HepG2 (cell line): ENCODE measurements around the gene KCNAB2. TPM values are rescaled to one million over a fixed set of nuclear protein-coding genes. Genes with fewer than 3 reads are reported as not detected.

Experiments
- ATAC-seq: fragments of 200-7000 bp; cut with Tn5 transposase; 3 replicates; pipeline ENCODE4 v1.9.1; 2020; ENCODE audit warnings: mild to moderate bottlenecking, moderate library complexity
- BruUV-seq: library from RNA; stranded (reverse); fragments of 400-500 nt; replicated peaks from 2 replicates; lab custom pipeline; 2021; lab: Mats Ljungman, UMichigan
- CTCF ChIA-PET: fragments of 300-600 bp; formaldehyde crosslinking; extraction: SDS; loops from one replicate; lab custom pipeline; 2021; ENCODE audit warnings: low total read pairs, inconsistent platforms, low intra/inter-chr PET ratio; lab: Yijun Ruan, JAX
- POLR2A ChIA-PET: fragments of 350-600 bp; sonication (Branson Sonifier 250); formaldehyde crosslinking; loops from one replicate; lab custom pipeline; 2020; ENCODE audit warnings: antibody characterized with exemption, inconsistent platforms; lab: Yijun Ruan, JAX
- DNase-seq: peaks from one replicate; pipeline ENCODE4 v3.0.0-alpha.2; 2015; ENCODE audit warnings: low spot score
- FAIRE-seq: peaks from 3 replicates; lab custom pipeline; 2011; peaks lifted over from hg19 to GRCh38; lab: Jason Lieb, UNC
- H2AFZ ChIP-seq: one replicate; pipeline ENCODE4 v1.6.1; 2011; ENCODE audit warnings: low read length, inconsistent platforms
- H3K27ac ChIP-seq: fragments of 300-600 bp; 3 replicates; pipeline ENCODE4 v1.8.0; 2011; ENCODE audit warnings: mixed run types, mild to moderate bottlenecking, mixed read lengths, low read length, inconsistent platforms; ENCODE audit not compliant: insufficient read depth; ENCODE audit errors: extremely low read length
- H3K27me3 ChIP-seq, 2 experiments: fragments of 200-600 bp in 1 of 2; 2 replicates in 1 of 2; 3 replicates in 1 of 2; pipeline versions ENCODE4 v1.6.0 to v1.8.0; 2011; ENCODE audit warnings: low read length in 2 of 2, mild to moderate bottlenecking in 2 of 2, moderate library complexity in 2 of 2, inconsistent platforms in 1 of 2; ENCODE audit not compliant: insufficient read depth in 2 of 2, control insufficient read depth in 1 of 2
- H3K36me3 ChIP-seq, 2 experiments: fragments of 200-600 bp in 1 of 2; replicated peaks in 1 of 2; 2 replicates in 1 of 2; 3 replicates in 1 of 2; pipeline versions ENCODE4 v1.5.1 to v1.8.0; 2011; ENCODE audit warnings: low read length in 2 of 2, inconsistent platforms in 1 of 2; ENCODE audit not compliant: insufficient read depth in 2 of 2, control insufficient read depth in 1 of 2
- H3K4me1 ChIP-seq: 2 replicates; pipeline ENCODE4 v1.5.1; 2012; ENCODE audit warnings: low read length, inconsistent platforms; ENCODE audit not compliant: insufficient read depth
- H3K4me2 ChIP-seq: 2 replicates; pipeline ENCODE4 v1.6.0; 2011; ENCODE audit warnings: low read depth, low read length, inconsistent platforms
- H3K4me3 ChIP-seq, 3 experiments: fragments of 200-600 bp in 1 of 3; sonication (generic), shearing (Covaris generic) in 1 of 3; replicated peaks in 1 of 3; 2 replicates each; pipeline ENCODE4 v1.5.1; 2011 to 2016; ENCODE audit warnings: low read length in 3 of 3, inconsistent platforms in 2 of 3, low read depth in 2 of 3, mild to moderate bottlenecking in 2 of 3, control low read depth in 1 of 3, mixed read lengths in 1 of 3; ENCODE audit not compliant: insufficient read depth in 1 of 3
- H3K79me2 ChIP-seq: one replicate; pipeline ENCODE4 v1.6.1; 2011; ENCODE audit warnings: low read length, inconsistent platforms; ENCODE audit not compliant: insufficient read depth
- H3K9ac ChIP-seq: 2 replicates; pipeline ENCODE4 v1.6.0; 2011; ENCODE audit warnings: mild to moderate bottlenecking, low read depth, low read length, inconsistent platforms; ENCODE audit not compliant: insufficient read depth
- H3K9me3 ChIP-seq: 2 replicates; pipeline ENCODE4 v1.5.1; 2012; ENCODE audit warnings: mild to moderate bottlenecking, low read length
- H4K20me1 ChIP-seq: 2 replicates; pipeline ENCODE4 v1.6.0; 2011; ENCODE audit warnings: inconsistent platforms, mild to moderate bottlenecking, low read length, moderate library complexity; ENCODE audit not compliant: insufficient read depth
- ATF7 ChIP-seq, 2 experiments: fragments of 450-650 bp in 1 of 2; sonication (generic) in 1 of 2; formaldehyde crosslinking in 1 of 2; IDR thresholded peaks; 2 replicates each; pipeline versions ENCODE4 v1.4.0 to v1.6.1; 2016 to 2020; ENCODE audit warnings: antibody characterized with exemption in 1 of 2, mild to moderate bottlenecking in 1 of 2, missing genetic modification reagents in 1 of 2
- RAD51 ChIP-seq: fragments of 450-650 bp; IDR thresholded peaks from 2 replicates; pipeline ENCODE4 v1.6.1; 2016; ENCODE audit warnings: borderline replicate concordance
- TOPORS ChIP-seq: sonication (generic); formaldehyde crosslinking; IDR thresholded peaks from 2 replicates; pipeline ENCODE4 v1.8.0; 2023; ENCODE audit warnings: mild to moderate bottlenecking, missing genetic modification reagents
- ZFX ChIP-seq: sonication (generic); formaldehyde crosslinking; IDR thresholded peaks from 2 replicates; pipeline ENCODE4 v1.4.0; 2020; ENCODE audit warnings: mild to moderate bottlenecking, low read depth, missing genetic modification reagents, moderate library complexity
- ZKSCAN1 ChIP-seq: fragments of 150-350 bp; IDR thresholded peaks from 2 replicates; pipeline ENCODE4 v1.6.1; 2014; ENCODE audit warnings: low read length
- ZNF207 ChIP-seq: fragments of 450-650 bp; IDR thresholded peaks from 2 replicates; pipeline ENCODE4 v1.6.1; 2016; ENCODE audit warnings: antibody characterized with exemption, borderline replicate concordance
- ZNF460 ChIP-seq: sonication (generic); formaldehyde crosslinking; IDR thresholded peaks from 2 replicates; pipeline ENCODE4 v1.5.1; 2020; ENCODE audit warnings: missing genetic modification reagents, mild to moderate bottlenecking, borderline replicate concordance
- WGBS: methylation state at CpG from one replicate; pipeline ENCODE4 v1.1.6; 2017; ENCODE audit warnings: low lambda C conversion rate; 5-methylcytosine and 5-hydroxymethylcytosine counted together
- in situ Hi-C: cut with HindIII; loops from 2 replicates; pipeline ENCODE4 v1.10.0; 2017; ENCODE audit warnings: low pct_unique_long_range_greater_than_20kb; ENCODE audit not compliant: extremely low pct_ligation_motif_present
- intact Hi-C: fragments of 100-400 bp; cut with micrococcal nuclease; formaldehyde crosslinking; loops from one replicate; pipeline ENCODE4 v1.10.0; 2022; ENCODE audit not compliant: unreplicated experiment
- polyA plus RNA-seq, 8 experiments: library from polyadenylated mRNA; depleted of rRNA in 3 of 8; stranded (reverse) in 7 of 8; unstranded in 1 of 8; fragments of >200 nt; fragmentation: Illumina TruSeq in 4 of 8; extraction: Trizol in 4 of 8; gene quantifications; 2 replicates each; pipeline versions ENCODE4 v1.2.1 to v1.2.3, GENCODE V29; 2011 to 2016; ENCODE audit warnings: low read depth in 4 of 8, missing spikeins in 1 of 8, mixed read lengths in 1 of 8; ENCODE audit not compliant: insufficient read depth in 1 of 8
- total RNA-seq, 5 experiments: library from RNA; depleted of rRNA; stranded (reverse); fragments of >200 nt; fragmentation: Illumina TruSeq; extraction: Trizol; gene quantifications; 2 replicates each; pipeline ENCODE4 v1.2.3, GENCODE V29; 2016; ENCODE audit warnings: low read depth in 1 of 5
- TF ChIP-seq, protein P1 (sequence below): sonication (generic); formaldehyde crosslinking; IDR thresholded peaks from 2 replicates; pipeline ENCODE4 v1.4.0; 2020; ENCODE audit warnings: missing genetic modification reagents
- TF ChIP-seq, protein P2 (sequence below), 2 experiments: sonication (generic) in 1 of 2; formaldehyde crosslinking in 1 of 2; IDR thresholded peaks; 2 replicates each; pipeline versions ENCODE4 v1.4.0 to v1.6.1; 2018 to 2020; ENCODE audit warnings: missing genetic modification reagents in 2 of 2, borderline replicate concordance in 1 of 2, low read depth in 1 of 2, mild to moderate bottlenecking in 1 of 2, missing biosample characterization in 1 of 2
- TF ChIP-seq, protein P3 (sequence below): IDR thresholded peaks from 2 replicates; pipeline ENCODE4 v1.6.1; 2012; ENCODE audit warnings: low read length, improper control_type of control experiment

Gene KCNAB2
- total and polyA plus RNA-seq, 2 of the 13 experiments (the other 11 are each of a cell fraction or from before 2014, with no cell fraction given) = 6.2 to 8.8 TPM

DNA sequence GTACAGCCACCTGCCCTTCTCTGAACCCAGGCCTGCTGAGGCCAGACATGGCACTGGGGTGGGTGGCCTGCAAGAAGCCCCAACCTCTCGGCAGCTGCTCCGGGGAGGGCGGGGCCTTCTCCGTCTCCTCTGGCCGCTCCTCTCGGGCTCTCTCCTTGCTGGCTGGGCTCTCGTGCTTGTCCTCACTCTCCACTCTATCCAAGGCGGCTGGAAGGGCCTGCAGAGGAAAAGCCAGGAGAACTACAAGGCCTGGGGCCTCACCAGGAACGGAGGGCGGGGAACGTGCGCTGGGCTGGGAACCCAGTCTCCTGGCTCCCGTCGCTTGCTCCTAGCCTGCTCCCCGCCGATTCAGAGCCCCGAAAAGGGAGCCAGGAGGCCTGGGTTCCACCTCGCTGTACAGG lies 75.3 kb downstream of the KCNAB2 start:
- no TSS peak for BruUV-seq
- H2AFZ ChIP-seq = no peak overlapping the region
- H3K27me3 ChIP-seq = peaks cover 1 to 19% of the 10 kb centered on the region in 2 experiments; a peak in 3 of 5 replicates
- intact Hi-C loops (no loop called here), in situ Hi-C loops (no loop called here)
- H3K9ac ChIP-seq = no peak overlapping the region
- ChIA-PET POLR2A (no interaction called here), CTCF (no interaction called here)
- H3K4me2 ChIP-seq = no peak overlapping the region
- no peak overlapping the region for H3K4me3 ChIP-seq
- TF ChIP-seq ZFX (CRISPR knock-in tag) (no peak), ZKSCAN1 (no peak)
- ATAC-seq (no peak), DNase-seq (no peak), FAIRE-seq (no peak)
- H3K9me3 ChIP-seq = no peaks in the 10 kb centered on the region
- H3K27ac ChIP-seq = no peak overlapping the region
- no peaks in the 10 kb centered on the region for H3K79me2 ChIP-seq
- peaks cover 13% of the 10 kb centered on the region for H3K4me1 ChIP-seq
- 45% methylated on average over 14 of the region's 18 CpGs for WGBS
- H4K20me1 ChIP-seq = no peaks in the 10 kb centered on the region
- H3K36me3 ChIP-seq = no peaks in the 10 kb centered on the region

DNA sequence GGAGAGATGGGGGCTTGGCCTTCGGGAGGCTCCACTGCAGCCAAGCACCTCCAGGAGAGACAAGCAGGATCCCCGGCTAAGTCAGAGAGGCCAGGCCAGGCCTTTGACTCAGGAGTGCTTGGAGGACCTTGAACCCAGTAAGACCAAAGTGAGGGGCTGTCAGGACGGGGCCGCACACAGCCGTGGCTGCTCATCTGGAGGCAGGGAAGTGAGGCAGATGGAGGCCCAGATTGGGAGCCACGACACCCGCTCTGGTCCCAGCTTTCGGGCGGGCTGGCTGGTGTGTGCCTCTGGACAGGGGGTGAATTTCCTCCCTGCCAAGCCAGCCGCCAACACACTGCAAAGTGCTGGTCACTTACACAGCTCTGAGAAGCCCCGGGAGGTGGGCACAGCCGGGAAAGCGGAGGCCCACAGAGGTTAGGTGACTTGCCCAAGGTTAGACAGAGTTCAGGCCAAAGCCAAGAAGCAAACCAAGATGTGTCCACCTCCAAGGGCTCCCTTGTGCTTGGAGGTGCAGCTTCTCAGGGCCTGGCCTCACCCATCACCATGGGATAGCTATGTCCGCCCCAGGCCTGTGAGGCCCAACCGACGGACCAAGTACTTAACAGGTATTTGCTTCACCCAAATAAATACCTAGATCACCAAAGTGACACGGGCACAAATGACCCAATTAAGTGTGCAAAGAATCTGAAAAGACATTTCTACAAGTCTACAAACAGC lies 76.1 kb downstream of the KCNAB2 start:
- no peaks in the 10 kb centered on the region for H3K36me3 ChIP-seq
- BruUV-seq = no TSS peak
- peaks cover 16% of the 10 kb centered on the region for H3K4me1 ChIP-seq
- no peak overlapping the region for H2AFZ ChIP-seq
- H3K9ac ChIP-seq = no peak overlapping the region
- no peaks in the 10 kb centered on the region for H3K9me3 ChIP-seq
- H3K27ac ChIP-seq = no peak overlapping the region
- intact Hi-C loops = no loop called here
- H3K4me3 ChIP-seq = no peak overlapping the region
- H3K27me3 ChIP-seq = peaks cover 1 to 20% of the 10 kb centered on the region in 2 experiments; a peak in 3 of 5 replicates
- H3K79me2 ChIP-seq = no peaks in the 10 kb centered on the region
- FAIRE-seq (no peak), DNase-seq (no peak), ATAC-seq (peak; percentile 18; the same call in 1 of the 3 replicates)
- ChIA-PET POLR2A (no interaction called here), CTCF (no interaction called here)
- H4K20me1 ChIP-seq = no peaks in the 10 kb centered on the region
- H3K4me2 ChIP-seq = no peak overlapping the region
- in situ Hi-C loops = no loop called here
- WGBS = 35% methylated on average over 11 of the region's 17 CpGs
- TF ChIP-seq, protein P1, sequence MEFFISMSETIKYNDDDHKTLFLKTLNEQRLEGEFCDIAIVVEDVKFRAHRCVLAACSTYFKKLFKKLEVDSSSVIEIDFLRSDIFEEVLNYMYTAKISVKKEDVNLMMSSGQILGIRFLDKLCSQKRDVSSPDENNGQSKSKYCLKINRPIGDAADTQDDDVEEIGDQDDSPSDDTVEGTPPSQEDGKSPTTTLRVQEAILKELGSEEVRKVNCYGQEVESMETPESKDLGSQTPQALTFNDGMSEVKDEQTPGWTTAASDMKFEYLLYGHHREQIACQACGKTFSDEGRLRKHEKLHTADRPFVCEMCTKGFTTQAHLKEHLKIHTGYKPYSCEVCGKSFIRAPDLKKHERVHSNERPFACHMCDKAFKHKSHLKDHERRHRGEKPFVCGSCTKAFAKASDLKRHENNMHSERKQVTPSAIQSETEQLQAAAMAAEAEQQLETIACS (CRISPR knock-in tag) = no peak
- TF ChIP-seq ZNF460 (no peak), TOPORS (no peak), RAD51 (no peak), ZNF207 (no peak), ATF7 (IDR thresholded peaks at IDR 0.05) (no peak), ATF7 (CRISPR knock-in tag; IDR thresholded peaks at IDR 0.05) (no peak)
- TF ChIP-seq, protein P2, sequence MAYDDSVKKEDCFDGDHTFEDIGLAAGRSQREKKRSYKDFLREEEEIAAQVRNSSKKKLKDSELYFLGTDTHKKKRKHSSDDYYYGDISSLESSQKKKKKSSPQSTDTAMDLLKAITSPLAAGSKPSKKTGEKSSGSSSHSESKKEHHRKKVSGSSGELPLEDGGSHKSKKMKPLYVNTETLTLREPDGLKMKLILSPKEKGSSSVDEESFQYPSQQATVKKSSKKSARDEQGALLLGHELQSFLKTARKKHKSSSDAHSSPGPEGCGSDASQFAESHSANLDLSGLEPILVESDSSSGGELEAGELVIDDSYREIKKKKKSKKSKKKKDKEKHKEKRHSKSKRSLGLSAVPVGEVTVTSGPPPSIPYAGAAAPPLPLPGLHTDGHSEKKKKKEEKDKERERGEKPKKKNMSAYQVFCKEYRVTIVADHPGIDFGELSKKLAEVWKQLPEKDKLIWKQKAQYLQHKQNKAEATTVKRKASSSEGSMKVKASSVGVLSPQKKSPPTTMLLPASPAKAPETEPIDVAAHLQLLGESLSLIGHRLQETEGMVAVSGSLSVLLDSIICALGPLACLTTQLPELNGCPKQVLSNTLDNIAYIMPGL (CRISPR knock-in tag; IDR thresholded peaks at IDR 0.05; ENCODE audit: borderline replicate concordance in 1 of 2, low read depth in 1 of 2) = no peak
- TF ChIP-seq, protein P3, sequence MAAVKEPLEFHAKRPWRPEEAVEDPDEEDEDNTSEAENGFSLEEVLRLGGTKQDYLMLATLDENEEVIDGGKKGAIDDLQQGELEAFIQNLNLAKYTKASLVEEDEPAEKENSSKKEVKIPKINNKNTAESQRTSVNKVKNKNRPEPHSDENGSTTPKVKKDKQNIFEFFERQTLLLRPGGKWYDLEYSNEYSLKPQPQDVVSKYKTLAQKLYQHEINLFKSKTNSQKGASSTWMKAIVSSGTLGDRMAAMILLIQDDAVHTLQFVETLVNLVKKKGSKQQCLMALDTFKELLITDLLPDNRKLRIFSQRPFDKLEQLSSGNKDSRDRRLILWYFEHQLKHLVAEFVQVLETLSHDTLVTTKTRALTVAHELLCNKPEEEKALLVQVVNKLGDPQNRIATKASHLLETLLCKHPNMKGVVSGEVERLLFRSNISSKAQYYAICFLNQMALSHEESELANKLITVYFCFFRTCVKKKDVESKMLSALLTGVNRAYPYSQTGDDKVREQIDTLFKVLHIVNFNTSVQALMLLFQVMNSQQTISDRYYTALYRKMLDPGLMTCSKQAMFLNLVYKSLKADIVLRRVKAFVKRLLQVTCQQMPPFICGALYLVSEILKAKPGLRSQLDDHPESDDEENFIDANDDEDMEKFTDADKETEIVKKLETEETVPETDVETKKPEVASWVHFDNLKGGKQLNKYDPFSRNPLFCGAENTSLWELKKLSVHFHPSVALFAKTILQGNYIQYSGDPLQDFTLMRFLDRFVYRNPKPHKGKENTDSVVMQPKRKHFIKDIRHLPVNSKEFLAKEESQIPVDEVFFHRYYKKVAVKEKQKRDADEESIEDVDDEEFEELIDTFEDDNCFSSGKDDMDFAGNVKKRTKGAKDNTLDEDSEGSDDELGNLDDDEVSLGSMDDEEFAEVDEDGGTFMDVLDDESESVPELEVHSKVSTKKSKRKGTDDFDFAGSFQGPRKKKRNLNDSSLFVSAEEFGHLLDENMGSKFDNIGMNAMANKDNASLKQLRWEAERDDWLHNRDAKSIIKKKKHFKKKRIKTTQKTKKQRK = no peak
